MM.1S (cell line): ENCODE results near the gene SRSF6.

Source experiments
- CTCF ChIP-seq: fragments of 300-600 bp; sonication (generic); IDR thresholded peaks from 2 replicates; pipeline ENCODE4 v1.5.1; 2016; ENCODE audit warnings: antibody characterized with exemption, low read length, mixed read lengths
- EZH2 ChIP-seq: fragments of 300-600 bp; sonication (generic); optimal IDR thresholded peaks from 2 replicates; pipeline ENCODE3; 2017; ENCODE audit warnings: low read depth, mild to moderate bottlenecking, antibody characterized with exemption, low read length, mixed read lengths

GRCh38 chr20:43463527-43464218, 6.0 kb downstream of the SRSF6 start:
- TF ChIP-seq CTCF (no peak), EZH2 (no peak)
